ENCODE results near the gene PRSS56. TPM values are rescaled to one million over a fixed set of nuclear protein-coding genes. Genes with fewer than 3 reads are reported as not detected.

PRSS56 gene
- polyA plus RNA-seq, 1 donor: 3.4 TPM

GRCh38 chr2:232486558-232487384 is 33.4 kb upstream of the PRSS56 start:
- DNase-seq (ENCODE audit: low read depth): no peak

DNA sequence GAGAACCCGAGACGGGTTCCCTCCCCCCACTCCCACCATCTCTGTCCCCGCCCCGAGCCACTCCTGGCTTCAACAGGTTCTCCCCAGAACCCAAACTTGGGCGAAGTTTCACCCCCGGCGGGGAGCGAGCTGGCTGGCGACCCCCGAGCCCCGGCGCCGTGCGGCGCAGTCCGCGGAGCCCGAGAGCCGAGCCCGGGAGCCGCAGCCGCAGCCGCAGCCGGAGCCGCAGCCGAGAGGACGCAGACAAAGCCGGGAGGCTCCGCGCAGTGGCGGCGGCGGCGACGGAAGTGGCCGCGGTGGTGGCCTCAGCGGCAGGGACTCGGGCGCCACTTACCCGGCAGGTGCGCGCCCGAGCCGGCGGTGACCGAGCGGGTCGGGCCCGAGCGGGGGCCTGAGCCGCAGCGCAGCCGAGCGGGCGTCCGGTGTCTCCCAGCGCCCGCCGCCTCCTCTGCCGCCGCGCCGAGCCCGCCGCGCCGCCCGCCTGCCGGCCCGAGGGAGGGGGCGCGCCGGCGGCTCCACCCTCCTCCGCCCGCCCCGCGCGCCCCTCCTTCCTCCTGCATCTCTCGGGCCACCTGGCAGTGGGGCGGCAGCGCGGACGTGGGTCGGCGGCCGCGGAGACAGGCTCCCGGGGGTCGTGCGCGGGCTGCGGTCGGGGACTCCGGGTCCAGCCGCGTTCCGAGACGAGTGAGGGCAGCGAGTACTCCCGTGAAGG is 32.6 kb upstream of the PRSS56 start, which contains the start of gene ECEL1:
TSS of gene ECEL1 (minus strand) at position 450 of the 712 bp plus-strand sequence. CDS start 1,181 bp downstream, outside the sequence.
- no peak for DNase-seq (ENCODE audit: low read depth)

DNA sequence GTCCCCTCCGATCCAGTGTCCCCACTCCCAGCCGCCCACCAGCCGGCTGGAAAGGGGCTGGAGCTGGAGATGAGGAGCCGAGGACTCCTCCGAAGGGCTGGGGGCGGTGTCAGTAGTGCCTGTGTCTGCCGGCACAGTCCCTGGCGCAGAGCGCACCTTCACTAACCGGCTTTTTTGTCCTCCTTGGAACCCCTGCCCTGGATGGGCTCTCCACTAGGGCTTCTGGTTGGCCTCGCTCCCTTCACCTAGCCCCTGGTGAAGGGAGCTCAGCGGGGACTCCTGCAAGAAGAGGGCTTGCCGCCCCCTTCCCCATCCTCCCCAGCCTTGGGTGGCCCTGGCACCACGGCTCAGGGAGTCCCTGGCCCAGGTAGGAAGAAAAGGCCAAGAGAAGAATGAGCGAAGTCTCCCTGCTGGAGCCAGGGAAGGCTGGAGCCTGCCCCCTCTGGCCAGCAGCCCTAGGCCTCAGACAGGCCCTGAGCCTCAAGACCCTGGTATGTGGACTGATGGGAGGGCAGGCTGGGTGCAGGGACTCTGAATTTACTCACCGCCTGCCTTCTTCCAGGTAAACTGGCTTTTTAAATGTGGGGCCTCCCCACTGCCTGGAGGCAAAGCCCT is 32.0 kb upstream of the PRSS56 start:
- DNase-seq (ENCODE audit: low read depth): no peak

GRCh38 chr2:232488721-232489300 is 31.4 kb upstream of the PRSS56 start:
- no peak for DNase-seq (ENCODE audit: low read depth)

GRCh38 chr2:232489516-232490220 is 30.5 kb upstream of the PRSS56 start:
- no peak for DNase-seq (ENCODE audit: low read depth)

DNA sequence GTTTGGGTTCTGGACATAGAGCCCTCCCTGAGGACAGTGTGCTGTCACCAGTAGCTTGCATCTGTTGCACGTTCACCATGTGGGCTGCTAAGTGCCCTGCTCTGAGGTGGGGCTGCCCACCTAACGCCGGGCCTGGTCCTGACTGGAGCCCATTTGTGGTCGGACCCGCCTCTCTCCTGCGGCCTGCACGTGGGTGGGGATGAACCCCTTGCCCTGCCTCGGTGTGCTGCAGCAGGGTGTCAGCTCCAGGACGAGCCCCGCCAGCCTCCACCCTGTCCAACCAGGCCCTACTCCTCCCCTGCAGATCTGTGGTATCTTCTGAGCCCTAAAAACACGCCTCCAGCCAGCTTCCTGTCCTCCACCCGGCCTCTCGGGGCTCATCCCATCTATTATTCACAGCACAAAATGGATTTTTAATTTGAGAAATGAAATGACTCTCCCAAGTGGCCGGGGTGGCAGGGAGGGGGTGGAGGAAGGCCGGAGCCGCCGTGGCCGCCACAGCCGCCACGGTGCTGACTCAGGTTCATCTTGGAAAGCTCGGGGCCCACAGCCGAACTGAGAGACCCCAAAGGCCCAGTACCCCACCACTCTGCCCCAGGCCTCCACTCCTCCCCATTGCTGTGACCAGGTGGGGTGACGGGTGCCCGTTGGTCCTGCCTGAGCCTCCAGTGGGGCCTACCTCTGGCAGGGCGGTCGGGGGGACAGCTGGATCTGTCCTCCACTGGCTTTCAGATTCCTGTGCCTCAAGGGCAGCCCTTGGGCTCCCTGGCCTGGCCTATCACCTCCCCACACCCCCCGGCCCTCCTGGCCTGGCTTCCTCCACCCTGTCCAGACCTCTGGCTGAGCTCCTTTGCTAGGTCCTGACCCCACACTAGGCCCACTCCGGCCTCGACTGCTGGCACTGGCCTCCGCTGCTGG is 29.7 kb upstream of the PRSS56 start:
- DNase-seq (ENCODE audit: low read depth): no peak

GRCh38 chr2:232491139-232491780 is 28.9 kb upstream of the PRSS56 start:
- no peak for DNase-seq (ENCODE audit: low read depth)

GRCh38 chr2:232492236-232492848 is 27.8 kb upstream of the PRSS56 start:
- no peak for DNase-seq (ENCODE audit: low read depth)

DNA sequence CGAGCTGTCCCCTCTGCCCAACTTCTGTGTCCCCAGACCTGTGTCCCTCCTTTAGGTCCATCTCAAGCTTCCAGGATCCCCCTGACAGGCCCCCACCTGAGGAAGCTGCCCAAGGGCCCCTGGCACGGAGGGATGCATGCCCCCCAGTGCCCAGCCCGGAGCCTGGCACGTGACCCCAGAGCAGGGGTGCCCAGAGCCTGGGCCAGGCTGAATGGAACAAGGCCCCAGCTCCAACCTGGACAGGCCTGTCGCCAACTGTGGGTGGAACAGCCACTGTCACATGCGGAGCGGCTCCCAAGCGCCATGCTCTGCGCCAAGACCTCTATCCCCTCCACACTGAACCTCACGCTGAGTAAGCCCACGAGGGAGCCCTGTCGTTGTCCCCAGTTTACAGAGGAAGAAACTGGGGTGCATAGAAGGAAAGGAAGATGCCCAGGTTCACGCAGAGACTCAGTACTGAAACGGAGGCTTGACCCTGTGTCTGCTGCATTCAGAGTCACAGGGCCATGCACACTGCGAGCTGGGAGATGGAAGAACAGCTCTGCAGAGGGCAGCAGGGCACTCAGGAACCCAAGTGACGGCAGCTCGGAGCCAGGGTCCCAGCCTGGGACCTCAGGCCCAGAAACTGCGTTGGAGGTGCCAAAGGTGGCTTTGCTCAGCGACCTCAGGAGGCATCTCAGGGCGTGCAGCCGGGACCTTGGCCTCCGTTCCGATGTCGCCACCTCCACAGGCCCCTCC is 27.1 kb upstream of the PRSS56 start:
- no peak for DNase-seq (ENCODE audit: low read depth)

DNA sequence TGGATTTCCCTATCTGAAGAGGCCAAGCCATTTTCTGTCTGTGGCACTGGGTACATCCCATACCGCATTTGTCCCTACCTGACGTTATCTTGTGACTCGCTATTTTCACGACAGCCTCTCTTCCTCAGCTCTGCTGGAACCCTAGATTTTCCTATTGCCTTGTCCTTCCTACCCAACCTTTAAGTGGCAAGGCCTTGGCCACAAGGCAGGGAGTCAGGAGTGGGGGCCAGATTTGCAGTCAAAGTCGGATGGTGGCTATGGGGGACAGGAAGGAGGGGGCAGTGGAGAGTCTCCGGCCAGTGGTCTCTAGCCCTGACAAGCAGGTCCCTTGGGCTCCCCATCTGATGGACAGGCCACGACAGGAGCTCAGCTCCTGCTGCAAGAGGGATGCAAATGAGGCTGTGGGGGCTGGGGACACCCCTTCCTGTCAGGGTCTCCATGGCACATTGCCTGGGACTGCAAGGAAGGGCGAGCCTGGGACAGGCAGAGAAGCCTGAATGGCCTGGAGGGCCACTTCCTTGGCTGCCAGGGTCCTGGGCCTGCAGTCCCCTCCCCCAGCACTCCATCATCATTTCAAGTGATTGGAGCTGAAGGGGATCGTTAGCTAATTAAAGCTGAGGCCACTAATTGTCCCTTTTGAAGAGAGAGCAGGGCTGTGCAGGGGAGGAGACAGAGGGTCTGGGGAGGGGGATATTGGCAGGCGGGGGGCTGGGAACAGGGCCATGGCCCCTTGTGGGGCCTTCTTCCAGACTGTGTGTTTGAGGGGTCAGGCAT is 26.3 kb upstream of the PRSS56 start:
- no peak for DNase-seq (ENCODE audit: low read depth)

DNA sequence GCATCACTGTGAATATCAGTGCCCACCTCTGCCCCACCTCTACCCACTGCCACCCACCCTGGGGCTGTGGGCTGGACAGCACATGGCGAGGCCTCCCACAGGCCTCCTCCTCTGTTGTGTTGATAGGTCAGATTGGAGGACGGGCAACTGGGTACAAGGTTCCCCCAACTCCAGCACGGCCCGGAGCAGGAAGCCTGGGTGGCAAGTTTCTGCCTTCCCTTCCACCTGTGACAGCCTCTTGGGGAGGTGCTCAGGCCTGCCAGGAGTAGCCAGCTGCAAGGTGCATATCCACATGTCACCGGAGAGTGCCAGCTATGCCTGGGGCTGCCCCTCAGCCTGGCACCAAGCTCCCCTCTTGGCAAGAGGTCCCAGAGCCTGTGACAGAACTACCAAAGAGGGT is 25.6 kb upstream of the PRSS56 start:
- no peak for DNase-seq (ENCODE audit: low read depth)

DNA sequence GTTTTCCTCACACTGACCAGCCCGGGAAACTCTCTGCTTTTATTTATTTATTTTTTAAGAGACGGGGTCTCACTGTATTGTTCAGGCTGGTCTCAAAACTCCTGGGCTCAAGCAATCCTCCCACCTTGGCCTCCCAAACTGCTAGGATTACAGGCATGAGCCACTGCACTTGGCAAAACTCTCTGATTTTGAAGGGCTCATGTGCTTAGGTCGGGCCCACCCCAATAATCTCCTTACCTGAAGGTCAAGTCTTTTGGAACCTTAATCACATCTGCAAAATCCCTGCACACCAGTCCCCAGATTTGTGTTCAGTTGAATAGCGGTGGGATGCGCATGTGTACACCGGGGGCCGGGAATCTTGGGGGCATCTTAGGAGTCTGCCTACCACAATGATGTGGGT is 24.9 kb upstream of the PRSS56 start:
- no peak for DNase-seq (ENCODE audit: low read depth)

DNA sequence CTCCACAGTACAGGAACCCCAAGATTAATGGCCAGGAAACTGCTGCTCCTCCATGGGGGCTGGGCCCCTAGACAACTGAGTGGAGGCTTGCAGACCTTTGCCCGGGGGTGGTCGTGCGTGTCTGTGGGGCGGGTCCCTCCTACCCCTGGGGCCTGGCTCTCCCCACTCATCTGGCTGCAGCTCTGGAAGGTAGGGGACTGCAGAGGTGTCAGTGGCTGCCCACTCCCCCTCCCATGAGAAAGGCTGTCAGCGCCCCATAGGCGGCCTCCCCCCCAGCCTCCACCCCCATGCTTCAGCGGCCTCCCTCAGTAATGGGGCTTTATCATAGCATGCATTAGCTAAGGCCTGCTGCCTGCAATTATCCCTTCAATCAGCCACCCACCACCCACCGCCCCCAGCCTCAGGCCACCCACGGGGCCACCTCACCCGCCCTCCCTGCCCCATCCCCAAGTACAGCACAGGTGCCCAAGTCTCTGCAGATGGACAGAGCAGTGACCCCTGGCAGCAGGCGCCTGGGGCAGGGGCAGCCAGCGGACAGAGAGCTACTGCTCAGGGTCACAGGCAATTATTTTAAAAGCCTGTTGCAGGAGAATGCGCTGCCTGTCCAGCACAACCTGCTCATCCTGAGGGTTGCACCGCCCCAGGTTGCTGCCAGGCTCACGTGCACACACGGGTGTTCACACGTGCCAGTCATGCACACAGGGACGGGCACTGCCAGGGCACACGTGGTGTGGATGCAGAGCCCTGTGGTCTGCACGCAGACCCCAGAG is 23.5 kb upstream of the PRSS56 start:
- DNase-seq (ENCODE audit: low read depth): no peak

GRCh38 chr2:232497348-232497747 is 22.8 kb upstream of the PRSS56 start:
- no peak for DNase-seq (ENCODE audit: low read depth)

- DNase-seq (ENCODE audit: low read depth): no peak
Observed at GRCh38 chr2:232498452-232498851, 21.7 kb upstream of the PRSS56 start.

DNA sequence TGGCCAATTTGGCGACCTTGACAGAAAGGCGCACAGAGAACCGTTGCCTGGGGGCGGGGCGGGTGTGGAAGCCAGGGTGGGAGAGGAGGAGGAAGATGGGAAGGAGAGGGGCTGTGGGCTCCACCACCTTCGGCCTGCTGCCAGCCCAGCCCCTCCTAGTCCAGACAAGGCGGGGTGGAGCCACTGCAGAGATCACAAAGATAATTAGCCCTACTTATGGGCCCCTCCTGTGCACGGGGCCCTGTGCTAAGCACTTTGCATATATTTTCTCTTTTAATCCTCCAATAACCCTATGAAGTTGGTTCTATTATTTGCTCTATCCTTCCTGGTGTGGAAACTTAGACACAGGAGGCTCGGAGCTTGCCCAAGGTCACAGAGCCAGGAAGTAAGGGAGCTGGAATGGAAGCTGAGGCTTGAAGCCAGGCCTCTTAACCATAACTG is 18.8 kb upstream of the PRSS56 start:
- DNase-seq (ENCODE audit: low read depth): no peak

DNA sequence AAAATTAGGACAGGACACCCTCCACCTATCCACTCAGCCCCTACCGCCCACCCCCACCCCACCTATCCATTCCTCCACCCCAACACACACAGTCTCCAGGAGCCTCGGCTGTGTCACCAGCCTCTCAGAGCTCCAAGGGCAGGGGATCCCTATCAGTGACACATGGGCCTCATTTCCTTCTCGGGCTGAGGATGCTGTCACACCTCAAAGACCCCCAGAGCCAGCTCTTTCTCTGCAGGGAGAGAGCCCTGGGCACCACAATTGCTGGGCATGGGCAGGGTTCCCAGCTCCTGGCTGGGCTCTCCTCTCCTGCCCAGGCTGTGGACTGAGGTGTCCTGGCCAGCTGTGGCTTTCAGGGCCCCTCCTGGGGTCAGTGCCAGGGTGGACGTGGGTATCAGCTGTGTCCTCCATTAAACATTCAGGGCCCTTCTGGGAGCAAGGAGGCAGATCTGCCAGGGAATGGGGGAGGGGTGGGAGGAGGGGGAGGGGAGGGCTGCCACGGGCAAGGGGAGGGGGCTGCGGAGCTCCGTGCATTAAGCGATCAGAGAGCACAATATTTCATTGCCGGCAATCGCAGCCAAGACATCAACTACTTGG is 18.3 kb upstream of the PRSS56 start:
- no peak for DNase-seq (ENCODE audit: low read depth)
